ENCODE results near the gene HBZ. TPM values are rescaled to one million over a fixed set of nuclear protein-coding genes. Genes with fewer than 3 reads are reported as not detected.
A peak's percentile ranks its signal among the peaks of the same experiment; 100 is the strongest.

Gene HBZ
- total and polyA plus RNA-seq, 9 of the 15 experiments (the other 6 are each of a cell fraction or from before 2014, with no cell fraction given): 58.0 to 610 (median 113) TPM

DNA sequence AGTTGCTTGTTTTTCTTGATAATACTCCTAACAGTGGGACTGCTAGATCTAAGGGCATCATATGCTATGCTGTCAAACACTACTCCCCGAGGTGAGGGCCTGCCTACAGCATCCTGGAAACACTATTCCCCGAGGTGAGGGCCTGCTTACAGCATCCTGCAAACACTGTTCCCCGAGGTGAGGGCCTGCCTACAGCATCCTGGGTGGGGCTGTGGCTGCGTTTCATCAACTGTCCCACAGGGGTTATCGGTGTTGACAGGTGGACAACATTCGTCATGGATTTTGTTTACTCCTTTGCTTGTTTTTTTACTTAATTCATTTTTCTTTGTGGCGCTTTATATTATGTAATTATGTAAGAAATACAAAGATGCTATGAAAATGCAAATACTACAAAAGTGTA, 36.4 kb upstream of the HBZ start:
- intact Hi-C loops (cut with micrococcal nuclease) (no loop called here), in situ Hi-C loops (cut with MboI) (no loop called here)
- DNase-seq (ENCODE audit: extremely low read depth in 1 of 4, low spot score in 3 of 4) (peak in 3 of 4 experiments; percentile 51 to 58 (median 55)), FAIRE-seq (no peak), ATAC-seq (no peak)
- POLR2A ChIA-PET: no interaction called here
- no peaks in the 10 kb centered on the region for H3K9me3 ChIP-seq (replicated peaks; ENCODE audit: control insufficient read depth, insufficient read depth, low read depth, low read length)
- CTCF ChIA-PET (ENCODE audit: low intra/inter-chr PET ratio): no interaction called here
- no peak overlapping the region for H3K9ac ChIP-seq (ENCODE audit: insufficient read depth in 1 of 2, low read depth in 2 of 2, low read length in 2 of 2)
- no peaks in the 10 kb centered on the region for H4K20me1 ChIP-seq (replicated peaks; ENCODE audit: control insufficient read depth, insufficient read depth, low read length)
- 40% methylated on average over 7 of the region's 7 CpGs for WGBS (ENCODE audit: insufficient coverage, low coverage, missing lambda C conversion rate)
- H3K27ac ChIP-seq (ENCODE audit: extremely low read depth, low read depth, low read length): no peak overlapping the region; the same call in 2 of the 3 replicates
- H3K4me1 ChIP-seq (replicated peaks in 1 of 2; ENCODE audit: control insufficient read depth in 2 of 2, insufficient read depth in 2 of 2, low read length in 2 of 2): peaks cover 61 to 65% of the 10 kb centered on the region in 2 experiments
- peaks cover 64% of the 10 kb centered on the region for H3K36me3 ChIP-seq (ENCODE audit: control insufficient read depth, insufficient read depth, low read length)
- peaks cover 28% of the 10 kb centered on the region; the same call in 2 of the 3 replicates for H3K79me2 ChIP-seq (ENCODE audit: control insufficient read depth, insufficient read depth, low read length)
- no peaks in the 10 kb centered on the region for H3K9me1 ChIP-seq (ENCODE audit: control insufficient read depth, insufficient read depth, low read length)
- H3K27me3 ChIP-seq (ENCODE audit: control insufficient read depth in 2 of 2, insufficient read depth in 2 of 2, low read length in 2 of 2): no peaks in the 10 kb centered on the region; a peak in 1 of 5 replicates
- no peak overlapping the region for H2AFZ ChIP-seq (ENCODE audit: low read depth, low read length)
- BruUV-seq (replicated peaks): no TSS peak
- H3K4me3 ChIP-seq: no peak overlapping the region
- no peak overlapping the region for H3K4me2 ChIP-seq (ENCODE audit: insufficient read depth, low read length)
- peak; percentile 67 for TF ChIP-seq WHSC1 (IDR thresholded peaks at IDR 0.05; ENCODE audit: low read length)
- TF ChIP-seq, protein P1, sequence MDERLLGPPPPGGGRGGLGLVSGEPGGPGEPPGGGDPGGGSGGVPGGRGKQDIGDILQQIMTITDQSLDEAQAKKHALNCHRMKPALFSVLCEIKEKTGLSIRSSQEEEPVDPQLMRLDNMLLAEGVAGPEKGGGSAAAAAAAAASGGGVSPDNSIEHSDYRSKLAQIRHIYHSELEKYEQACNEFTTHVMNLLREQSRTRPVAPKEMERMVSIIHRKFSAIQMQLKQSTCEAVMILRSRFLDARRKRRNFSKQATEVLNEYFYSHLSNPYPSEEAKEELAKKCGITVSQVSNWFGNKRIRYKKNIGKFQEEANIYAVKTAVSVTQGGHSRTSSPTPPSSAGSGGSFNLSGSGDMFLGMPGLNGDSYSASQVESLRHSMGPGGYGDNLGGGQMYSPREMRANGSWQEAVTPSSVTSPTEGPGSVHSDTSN (CRISPR knock-in tag; IDR thresholded peaks at IDR 0.05; ENCODE audit: low read depth): no peak
- TF ChIP-seq, protein P1 (tag; conservative IDR thresholded peaks at IDR 0.05; ENCODE audit: low read depth): peak; percentile 28; the same call in 1 of the 2 replicates
- TF ChIP-seq, protein P2, sequence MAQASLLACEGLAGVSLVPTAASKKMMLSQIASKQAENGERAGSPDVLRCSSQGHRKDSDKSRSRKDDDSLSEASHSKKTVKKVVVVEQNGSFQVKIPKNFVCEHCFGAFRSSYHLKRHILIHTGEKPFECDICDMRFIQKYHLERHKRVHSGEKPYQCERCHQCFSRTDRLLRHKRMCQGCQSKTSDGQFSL (CRISPR knock-in tag; IDR thresholded peaks at IDR 0.05): no peak
- TF ChIP-seq, protein P2 (tag; IDR thresholded peaks at IDR 0.05): no peak
- TF ChIP-seq CTBP1 (IDR thresholded peaks at IDR 0.05; ENCODE audit: borderline replicate concordance): peak; percentile 47; the same call in 1 of the 2 replicates
- TF ChIP-seq, protein P3, sequence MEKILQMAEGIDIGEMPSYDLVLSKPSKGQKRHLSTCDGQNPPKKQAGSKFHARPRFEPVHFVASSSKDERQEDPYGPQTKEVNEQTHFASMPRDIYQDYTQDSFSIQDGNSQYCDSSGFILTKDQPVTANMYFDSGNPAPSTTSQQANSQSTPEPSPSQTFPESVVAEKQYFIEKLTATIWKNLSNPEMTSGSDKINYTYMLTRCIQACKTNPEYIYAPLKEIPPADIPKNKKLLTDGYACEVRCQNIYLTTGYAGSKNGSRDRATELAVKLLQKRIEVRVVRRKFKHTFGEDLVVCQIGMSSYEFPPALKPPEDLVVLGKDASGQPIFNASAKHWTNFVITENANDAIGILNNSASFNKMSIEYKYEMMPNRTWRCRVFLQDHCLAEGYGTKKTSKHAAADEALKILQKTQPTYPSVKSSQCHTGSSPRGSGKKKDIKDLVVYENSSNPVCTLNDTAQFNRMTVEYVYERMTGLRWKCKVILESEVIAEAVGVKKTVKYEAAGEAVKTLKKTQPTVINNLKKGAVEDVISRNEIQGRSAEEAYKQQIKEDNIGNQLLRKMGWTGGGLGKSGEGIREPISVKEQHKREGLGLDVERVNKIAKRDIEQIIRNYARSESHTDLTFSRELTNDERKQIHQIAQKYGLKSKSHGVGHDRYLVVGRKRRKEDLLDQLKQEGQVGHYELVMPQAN (IDR thresholded peaks at IDR 0.05; ENCODE audit: borderline replicate concordance): no peak
- 0 out of 2 replicates have a peak, but pooled peaks have one; percentile 10 for TF ChIP-seq CBFA2T2 (conservative IDR thresholded peaks at IDR 0.05)
- TF ChIP-seq HDAC8 (tag; IDR thresholded peaks at IDR 0.05): no peak
- TF ChIP-seq, protein P4, sequence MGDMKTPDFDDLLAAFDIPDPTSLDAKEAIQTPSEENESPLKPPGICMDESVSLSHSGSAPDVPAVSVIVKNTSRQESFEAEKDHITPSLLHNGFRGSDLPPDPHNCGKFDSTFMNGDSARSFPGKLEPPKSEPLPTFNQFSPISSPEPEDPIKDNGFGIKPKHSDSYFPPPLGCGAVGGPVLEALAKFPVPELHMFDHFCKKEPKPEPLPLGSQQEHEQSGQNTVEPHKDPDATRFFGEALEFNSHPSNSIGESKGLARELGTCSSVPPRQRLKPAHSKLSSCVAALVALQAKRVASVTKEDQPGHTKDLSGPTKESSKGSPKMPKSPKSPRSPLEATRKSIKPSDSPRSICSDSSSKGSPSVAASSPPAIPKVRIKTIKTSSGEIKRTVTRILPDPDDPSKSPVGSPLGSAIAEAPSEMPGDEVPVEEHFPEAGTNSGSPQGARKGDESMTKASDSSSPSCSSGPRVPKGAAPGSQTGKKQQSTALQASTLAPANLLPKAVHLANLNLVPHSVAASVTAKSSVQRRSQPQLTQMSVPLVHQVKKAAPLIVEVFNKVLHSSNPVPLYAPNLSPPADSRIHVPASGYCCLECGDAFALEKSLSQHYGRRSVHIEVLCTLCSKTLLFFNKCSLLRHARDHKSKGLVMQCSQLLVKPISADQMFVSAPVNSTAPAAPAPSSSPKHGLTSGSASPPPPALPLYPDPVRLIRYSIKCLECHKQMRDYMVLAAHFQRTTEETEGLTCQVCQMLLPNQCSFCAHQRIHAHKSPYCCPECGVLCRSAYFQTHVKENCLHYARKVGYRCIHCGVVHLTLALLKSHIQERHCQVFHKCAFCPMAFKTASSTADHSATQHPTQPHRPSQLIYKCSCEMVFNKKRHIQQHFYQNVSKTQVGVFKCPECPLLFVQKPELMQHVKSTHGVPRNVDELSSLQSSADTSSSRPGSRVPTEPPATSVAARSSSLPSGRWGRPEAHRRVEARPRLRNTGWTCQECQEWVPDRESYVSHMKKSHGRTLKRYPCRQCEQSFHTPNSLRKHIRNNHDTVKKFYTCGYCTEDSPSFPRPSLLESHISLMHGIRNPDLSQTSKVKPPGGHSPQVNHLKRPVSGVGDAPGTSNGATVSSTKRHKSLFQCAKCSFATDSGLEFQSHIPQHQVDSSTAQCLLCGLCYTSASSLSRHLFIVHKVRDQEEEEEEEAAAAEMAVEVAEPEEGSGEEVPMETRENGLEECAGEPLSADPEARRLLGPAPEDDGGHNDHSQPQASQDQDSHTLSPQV (IDR thresholded peaks at IDR 0.05): 0 out of 2 replicates have a peak, but pooled peaks have one; percentile 34
- TF ChIP-seq MEIS2 (IDR thresholded peaks at IDR 0.05; ENCODE audit: partially characterized antibody): peak; percentile 65
- TF ChIP-seq FOXP1 (CRISPR knock-in tag; IDR thresholded peaks at IDR 0.05): 0 out of 2 replicates have a peak, but pooled peaks have one; percentile 46
- peak in 1 of 2 experiments; percentile 23; a peak in 1 of 4 replicates for TF ChIP-seq RCOR1 (IDR thresholded peaks at IDR 0.05; ENCODE audit: borderline replicate concordance in 1 of 2, low read depth in 2 of 2, low read length in 2 of 2)
